GM23338 (cell line): ENCODE results near the gene KLF2. TPM values are rescaled to one million over a fixed set of nuclear protein-coding genes. Genes with fewer than 3 reads are reported as not detected.

ENCODE experiments used
- ATAC-seq: fragments of 200-7000 bp; cut with Tn5 transposase; 3 replicates; pipeline ENCODE4 v1.9.1; 2020
- DNase-seq: peaks from one replicate; pipeline ENCODE4 v3.0.0-alpha.2; 2015; ENCODE audit warnings: low spot score
- H2AFZ ChIP-seq: fragments of 200-600 bp; sonication (generic); 2 replicates; pipeline ENCODE4 v1.8.0; 2016; ENCODE audit warnings: antibody characterized with exemption, mild to moderate bottlenecking, moderate library complexity
- H3F3A ChIP-seq: fragments of 200-600 bp; sonication (generic); replicated peaks from 2 replicates; pipeline ENCODE4 v1.8.0; 2017; ENCODE audit warnings: antibody characterized with exemption, mixed run types, low read depth
- H3K27ac ChIP-seq: fragments of 200-600 bp; sonication (generic); 2 replicates; pipeline ENCODE4 v1.6.1; 2016; ENCODE audit warnings: low read depth
- H3K27me3 ChIP-seq: fragments of 200-600 bp; sonication (generic); 2 replicates; pipeline ENCODE4 v1.8.0; 2016; ENCODE audit warnings: mild to moderate bottlenecking, mixed run types, moderate library complexity; ENCODE audit not compliant: insufficient read depth
- H3K36me3 ChIP-seq: fragments of 200-600 bp; sonication (generic); 2 replicates; pipeline ENCODE4 v1.8.0; 2016; ENCODE audit warnings: mild to moderate bottlenecking; ENCODE audit not compliant: insufficient read depth
- H3K4me1 ChIP-seq: fragments of 200-600 bp; sonication (generic); 2 replicates; pipeline ENCODE4 v1.8.0; 2016; ENCODE audit warnings: mild to moderate bottlenecking, moderate library complexity; ENCODE audit not compliant: insufficient read depth
- H3K4me2 ChIP-seq: fragments of 200-600 bp; sonication (generic); 2 replicates; pipeline ENCODE4 v1.7.1; 2017; ENCODE audit warnings: mixed run types
- H3K4me3 ChIP-seq: fragments of 200-600 bp; sonication (generic); 2 replicates; pipeline ENCODE4 v1.6.1; 2016; ENCODE audit warnings: mixed run types
- H3K79me2 ChIP-seq: fragments of 200-600 bp; sonication (generic); replicated peaks from 2 replicates; pipeline ENCODE4 v1.8.0; 2017; ENCODE audit warnings: mild to moderate bottlenecking; ENCODE audit not compliant: insufficient read depth
- H3K9me2 ChIP-seq: fragments of 200-600 bp; sonication (generic); 2 replicates; pipeline ENCODE4 v1.8.0; 2017; ENCODE audit not compliant: insufficient read depth
- H4K20me1 ChIP-seq: fragments of 200-600 bp; sonication (generic); replicated peaks from 2 replicates; pipeline ENCODE4 v1.8.0; 2017; ENCODE audit warnings: mild to moderate bottlenecking; ENCODE audit not compliant: insufficient read depth
- H3K27ac Mint-ChIP-seq: 2 replicates; pipeline ENCODE4 v1.8.0; 2020; ENCODE audit warnings: inconsistent platforms, mild to moderate bottlenecking, moderate library complexity, mixed read lengths
- H3K27me3 Mint-ChIP-seq: 3 replicates; pipeline ENCODE4 v1.8.0; 2022; ENCODE audit warnings: low read depth, mild to moderate bottlenecking, moderate library complexity, mixed read lengths, inconsistent platforms; ENCODE audit not compliant: insufficient read depth, poor library complexity
- H3K36me3 Mint-ChIP-seq: 3 replicates; pipeline ENCODE4 v1.8.0; 2021; ENCODE audit warnings: low read depth, mild to moderate bottlenecking, inconsistent platforms, moderate library complexity, mixed read lengths
- H3K4me1 Mint-ChIP-seq: 3 replicates; pipeline ENCODE4 v1.8.0; 2020; ENCODE audit warnings: mild to moderate bottlenecking, inconsistent platforms, mixed read lengths
- H3K4me3 Mint-ChIP-seq: 3 replicates; pipeline ENCODE4 v1.8.0; 2021; ENCODE audit warnings: moderate library complexity, mild to moderate bottlenecking, inconsistent platforms, mixed read lengths
- H3K9me3 Mint-ChIP-seq: 3 replicates; pipeline ENCODE4 v1.8.0; 2020; ENCODE audit warnings: moderate library complexity, mild to moderate bottlenecking, inconsistent platforms, mixed read lengths
- CREB1 ChIP-seq: fragments of 250-450 bp; sonication (Bioruptor Pico); IDR thresholded peaks from 2 replicates; pipeline ENCODE4 v1.5.0; 2020; ENCODE audit warnings: low read depth, mild to moderate bottlenecking, moderate library complexity
- CTCF ChIP-seq, 2 experiments: fragments of 200-600 bp in 1 of 2; sonication (generic) in 1 of 2; conservative IDR thresholded peaks; 2 replicates each; pipeline versions ENCODE4 v1.5.1 to v1.6.1; 2016 to 2017; ENCODE audit warnings: antibody characterized with exemption in 2 of 2, low read depth in 2 of 2, mild to moderate bottlenecking in 2 of 2, moderate library complexity in 1 of 2
- EZH2phosphoT487 ChIP-seq: fragments of 200-600 bp; sonication (generic); IDR thresholded peaks from one replicate; pipeline ENCODE4 v1.8.1; 2018; ENCODE audit warnings: antibody characterized with exemption; ENCODE audit not compliant: unreplicated experiment
- JUNB ChIP-seq: IDR thresholded peaks from one replicate; pipeline ENCODE4 v1.6.1; 2016; ENCODE audit warnings: antibody characterized with exemption; ENCODE audit not compliant: unreplicated experiment
- POLR2AphosphoS5 ChIP-seq: IDR thresholded peaks from 2 replicates; pipeline ENCODE4 v1.6.1; 2016; ENCODE audit warnings: antibody characterized with exemption, low read depth
- REST ChIP-seq: IDR thresholded peaks from one replicate; pipeline ENCODE4 v1.6.1; 2018; ENCODE audit warnings: antibody characterized with exemption; ENCODE audit not compliant: unreplicated experiment
- ZNF114 ChIP-seq: fragments of 250-450 bp; sonication (Bioruptor Pico); IDR thresholded peaks from 2 replicates; pipeline ENCODE4 v1.5.0; 2020; ENCODE audit warnings: mild to moderate bottlenecking, moderate library complexity
- ZNF331 ChIP-seq: fragments of 250-450 bp; sonication (Bioruptor Pico); IDR thresholded peaks from 2 replicates; pipeline ENCODE4 v1.5.0; 2020; ENCODE audit warnings: low read depth, mild to moderate bottlenecking, moderate library complexity
- polyA plus RNA-seq: library from polyadenylated mRNA; unstranded; fragments of >200 nt; fragmentation: Nextera tagmentation; extraction: Ambion mirVana; gene quantifications from 2 replicates; pipeline ENCODE4 v1.2.1, GENCODE V29; 2016
- total RNA-seq: library from RNA; depleted of rRNA; stranded (reverse); fragments of >200 nt; shearing (Covaris generic); gene quantifications from 2 replicates; pipeline ENCODE4 v1.2.3, GENCODE V29; 2014
- TF ChIP-seq, protein P1 (sequence below): IDR thresholded peaks from 2 replicates; pipeline ENCODE4 v1.6.1; 2016; ENCODE audit warnings: antibody characterized with exemption

Gene KLF2
- total and polyA plus RNA-seq, 2 experiments from 2014 or later = 0.90 TPM; not detected in 1

GRCh38 chr19:16360738-16361137 is 36.1 kb downstream of the KLF2 start (continued):
- no peak for TF ChIP-seq REST
- no peak for TF ChIP-seq CREB1
- TF ChIP-seq EZH2phosphoT487 = no peak
- no peak for TF ChIP-seq JUNB
- TF ChIP-seq CTCF (conservative IDR thresholded peaks at IDR 0.05; ENCODE audit: low read depth in 2 of 2) = no peak
- no peak for TF ChIP-seq POLR2AphosphoS5

GRCh38 chr19:16361254-16361653 is 36.6 kb downstream of the KLF2 start:
- Mint-ChIP-seq H3K27ac (no peak overlapping the region), H3K9me3 (no peaks in the 10 kb centered on the region), H3K36me3 (peaks cover 5% of the 10 kb centered on the region; the same call in 2 of the 3 replicates), H3K4me1 (peaks cover 15% of the 10 kb centered on the region; the same call in 2 of the 3 replicates), H3K27me3 (peaks cover 16% of the 10 kb centered on the region), H3K4me3 (no peak overlapping the region; the same call in 2 of the 3 replicates)
- no peaks in the 10 kb centered on the region for H3K27me3 ChIP-seq
- no peaks in the 10 kb centered on the region for H3F3A ChIP-seq
- no peak overlapping the region for H3K4me2 ChIP-seq
- H3K4me1 ChIP-seq = no peaks in the 10 kb centered on the region
- H3K27ac ChIP-seq = 0 out of 2 replicates have a peak overlapping the region, but pooled peaks have one; percentile 63
- ATAC-seq = no peak
- no peaks in the 10 kb centered on the region for H3K9me2 ChIP-seq
- H2AFZ ChIP-seq = no peak overlapping the region
- no peak for DNase-seq
- H3K79me2 ChIP-seq = no peaks in the 10 kb centered on the region
- no peak overlapping the region for H3K4me3 ChIP-seq
- no peaks in the 10 kb centered on the region for H3K36me3 ChIP-seq
- no peaks in the 10 kb centered on the region; the same call in 1 of the 2 replicates for H4K20me1 ChIP-seq
- no peak for TF ChIP-seq JUNB
- no peak for TF ChIP-seq CREB1
- no peak for TF ChIP-seq POLR2AphosphoS5
- no peak for TF ChIP-seq ZNF114 (CRISPR knock-in tag)
- TF ChIP-seq REST = no peak
- TF ChIP-seq ZNF331 = no peak
- no peak for TF ChIP-seq CTCF (conservative IDR thresholded peaks at IDR 0.05; ENCODE audit: low read depth in 2 of 2)
- TF ChIP-seq, protein P1, sequence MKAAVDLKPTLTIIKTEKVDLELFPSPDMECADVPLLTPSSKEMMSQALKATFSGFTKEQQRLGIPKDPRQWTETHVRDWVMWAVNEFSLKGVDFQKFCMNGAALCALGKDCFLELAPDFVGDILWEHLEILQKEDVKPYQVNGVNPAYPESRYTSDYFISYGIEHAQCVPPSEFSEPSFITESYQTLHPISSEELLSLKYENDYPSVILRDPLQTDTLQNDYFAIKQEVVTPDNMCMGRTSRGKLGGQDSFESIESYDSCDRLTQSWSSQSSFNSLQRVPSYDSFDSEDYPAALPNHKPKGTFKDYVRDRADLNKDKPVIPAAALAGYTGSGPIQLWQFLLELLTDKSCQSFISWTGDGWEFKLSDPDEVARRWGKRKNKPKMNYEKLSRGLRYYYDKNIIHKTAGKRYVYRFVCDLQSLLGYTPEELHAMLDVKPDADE = no peak
